ENCODE results near the gene NFATC2. TPM values are rescaled to one million over a fixed set of nuclear protein-coding genes. Genes with fewer than 3 reads are reported as not detected.

The NFATC2 gene
- total RNA-seq, 3 donors from 2014 or later (not counting 1 experiment from before 2014, with no cell fraction given) = 141 to 195 (median 160) TPM

DNA sequence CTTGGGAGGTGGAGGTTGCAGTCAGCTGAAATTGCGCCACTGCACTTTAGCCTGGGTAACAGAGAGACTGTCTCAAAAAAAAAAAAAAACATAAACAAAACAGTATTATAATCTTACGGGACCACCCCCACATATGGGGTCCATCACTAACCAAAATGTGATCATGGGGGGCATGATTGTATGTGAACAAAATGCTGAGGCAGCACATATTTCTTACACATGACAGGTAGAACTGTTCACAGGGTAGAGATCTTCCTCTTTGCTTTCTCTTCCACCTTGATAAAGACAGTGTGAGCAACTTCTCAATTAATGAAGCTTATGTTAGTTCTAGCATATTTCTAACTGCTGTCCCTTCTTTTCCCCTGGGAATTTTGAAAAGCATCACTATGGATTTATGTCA is 24.7 kb downstream of the NFATC2 start:
- WGBS (ENCODE audit: insufficient coverage) = no CpG with 5 or more reads among the region's 2 CpGs
- H3K27ac Mint-ChIP-seq = peak overlapping the region; percentile 77 to 95
- peaks cover 37% of the 10 kb centered on the region for H3K36me3 Mint-ChIP-seq
- H3K36me3 ChIP-seq (ENCODE audit: control insufficient read depth, insufficient read depth, low read length) = peaks cover 71% of the 10 kb centered on the region
- H3K27me3 Mint-ChIP-seq (ENCODE audit: low read depth in 2 of 2) = no peaks in the 10 kb centered on the region
- no peaks in the 10 kb centered on the region for H3K27me3 ChIP-seq (ENCODE audit: control insufficient read depth, insufficient read depth, low read length)
- TF ChIP-seq, protein P1, sequence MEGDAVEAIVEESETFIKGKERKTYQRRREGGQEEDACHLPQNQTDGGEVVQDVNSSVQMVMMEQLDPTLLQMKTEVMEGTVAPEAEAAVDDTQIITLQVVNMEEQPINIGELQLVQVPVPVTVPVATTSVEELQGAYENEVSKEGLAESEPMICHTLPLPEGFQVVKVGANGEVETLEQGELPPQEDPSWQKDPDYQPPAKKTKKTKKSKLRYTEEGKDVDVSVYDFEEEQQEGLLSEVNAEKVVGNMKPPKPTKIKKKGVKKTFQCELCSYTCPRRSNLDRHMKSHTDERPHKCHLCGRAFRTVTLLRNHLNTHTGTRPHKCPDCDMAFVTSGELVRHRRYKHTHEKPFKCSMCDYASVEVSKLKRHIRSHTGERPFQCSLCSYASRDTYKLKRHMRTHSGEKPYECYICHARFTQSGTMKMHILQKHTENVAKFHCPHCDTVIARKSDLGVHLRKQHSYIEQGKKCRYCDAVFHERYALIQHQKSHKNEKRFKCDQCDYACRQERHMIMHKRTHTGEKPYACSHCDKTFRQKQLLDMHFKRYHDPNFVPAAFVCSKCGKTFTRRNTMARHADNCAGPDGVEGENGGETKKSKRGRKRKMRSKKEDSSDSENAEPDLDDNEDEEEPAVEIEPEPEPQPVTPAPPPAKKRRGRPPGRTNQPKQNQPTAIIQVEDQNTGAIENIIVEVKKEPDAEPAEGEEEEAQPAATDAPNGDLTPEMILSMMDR (IDR thresholded peaks at IDR 0.05) = no peak
- H3K4me1 ChIP-seq (ENCODE audit: control insufficient read depth, insufficient read depth, low read length) = peaks cover 21% of the 10 kb centered on the region
- H3K9me3 Mint-ChIP-seq = no peaks in the 10 kb centered on the region
- H3K27ac ChIP-seq (ENCODE audit: low read length) = no peak overlapping the region
- peaks cover 73 to 76% of the 10 kb centered on the region in 2 donors for H3K4me1 Mint-ChIP-seq
- DNase-seq = no peak
- no peak for ATAC-seq
- no peak overlapping the region for H3K4me3 ChIP-seq (ENCODE audit: low read length)
- no peaks in the 10 kb centered on the region for H3K9me3 ChIP-seq (ENCODE audit: control insufficient read depth, insufficient read depth, low read length)
- H3K4me3 Mint-ChIP-seq = peak overlapping the region; percentile 38
- intact Hi-C loops (cut with micrococcal nuclease) = no loop called here

DNA sequence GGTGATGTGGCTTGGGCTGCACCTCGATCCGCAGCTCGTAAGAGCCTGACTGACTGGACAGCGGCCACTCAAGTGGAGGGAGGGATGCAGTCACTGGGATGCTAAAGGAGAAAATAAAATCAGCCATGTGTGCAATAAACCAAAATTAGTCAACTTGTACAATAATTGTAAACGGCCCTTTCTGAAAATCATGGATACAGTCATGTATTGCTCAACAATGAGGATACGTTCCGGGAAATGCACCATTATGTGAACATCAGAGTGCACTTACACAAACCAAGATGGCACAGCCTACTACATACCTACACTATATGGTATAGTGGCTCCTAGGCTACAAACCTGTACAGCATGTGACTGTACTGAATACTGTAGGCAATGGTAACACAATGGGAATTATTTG is 25.7 kb downstream of the NFATC2 start:
- H3K4me3 Mint-ChIP-seq = no peak overlapping the region
- H3K9me3 ChIP-seq (ENCODE audit: control insufficient read depth, insufficient read depth, low read length) = no peaks in the 10 kb centered on the region
- intact Hi-C loops (cut with micrococcal nuclease) = no loop called here
- no peaks in the 10 kb centered on the region for H3K9me3 Mint-ChIP-seq
- H3K27ac Mint-ChIP-seq = peak overlapping the region; percentile 82 to 95
- TF ChIP-seq, protein P1 (IDR thresholded peaks at IDR 0.05) = no peak
- no peaks in the 10 kb centered on the region for H3K27me3 ChIP-seq (ENCODE audit: control insufficient read depth, insufficient read depth, low read length)
- H3K4me1 ChIP-seq (ENCODE audit: control insufficient read depth, insufficient read depth, low read length) = peaks cover 31% of the 10 kb centered on the region
- peaks cover 69% of the 10 kb centered on the region for H3K36me3 ChIP-seq (ENCODE audit: control insufficient read depth, insufficient read depth, low read length)
- ATAC-seq (no peak), DNase-seq (no peak)
- no peak overlapping the region for H3K27ac ChIP-seq (ENCODE audit: low read length)
- H3K4me1 Mint-ChIP-seq = peaks cover 75 to 76% of the 10 kb centered on the region in 2 donors
- peaks cover 27% of the 10 kb centered on the region for H3K36me3 Mint-ChIP-seq
- no peaks in the 10 kb centered on the region for H3K27me3 Mint-ChIP-seq (ENCODE audit: low read depth in 2 of 2)
- no peak overlapping the region for H3K4me3 ChIP-seq (ENCODE audit: low read length)
- WGBS (ENCODE audit: insufficient coverage) = 98% methylated on average over 7 of the region's 7 CpGs

DNA sequence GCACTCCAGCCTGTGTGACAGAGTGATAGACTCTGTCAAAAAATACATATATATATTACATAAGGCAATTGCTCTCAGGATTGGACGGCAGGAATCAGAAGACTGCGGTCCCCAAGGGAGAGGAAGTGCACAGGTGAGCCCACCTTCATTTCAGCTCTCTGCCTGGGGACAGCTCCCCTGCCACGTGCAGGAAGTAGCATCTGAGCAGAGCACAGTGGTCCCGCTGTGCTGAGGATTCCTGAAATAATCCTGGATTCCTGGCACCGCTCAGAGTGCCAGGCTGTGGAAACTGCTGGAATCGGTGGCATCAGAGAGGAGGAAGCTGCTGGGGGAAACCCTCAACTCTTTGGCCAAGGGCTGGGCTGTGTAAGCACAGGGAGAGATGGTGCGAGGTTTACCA is 27.7 kb downstream of the NFATC2 start:
- Mint-ChIP-seq H3K9me3 (no peaks in the 10 kb centered on the region), H3K4me3 (no peak overlapping the region), H3K27ac (peak overlapping the region; percentile 82 to 95), H3K36me3 (peaks cover 23% of the 10 kb centered on the region), H3K4me1 (peaks cover 78 to 81% of the 10 kb centered on the region in 2 donors), H3K27me3 (ENCODE audit: low read depth in 2 of 2) (no peaks in the 10 kb centered on the region)
- DNase-seq (no peak), ATAC-seq (no peak)
- intact Hi-C loops (cut with micrococcal nuclease) = loop anchor here (2.0 kb wide), 1 partner anchor 14 kb away; no protein-coding TSS in a partner anchor
- TF ChIP-seq, protein P1 (IDR thresholded peaks at IDR 0.05) = no peak
- H3K9me3 ChIP-seq (ENCODE audit: control insufficient read depth, insufficient read depth, low read length) = no peaks in the 10 kb centered on the region
- WGBS (ENCODE audit: insufficient coverage) = 71% methylated on average over 6 of the region's 7 CpGs
- H3K27me3 ChIP-seq (ENCODE audit: control insufficient read depth, insufficient read depth, low read length) = no peaks in the 10 kb centered on the region
- H3K4me3 ChIP-seq (ENCODE audit: low read length) = no peak overlapping the region
- H3K4me1 ChIP-seq (ENCODE audit: control insufficient read depth, insufficient read depth, low read length) = peaks cover 41% of the 10 kb centered on the region
- no peak overlapping the region for H3K27ac ChIP-seq (ENCODE audit: low read length)
- H3K36me3 ChIP-seq (ENCODE audit: control insufficient read depth, insufficient read depth, low read length) = peaks cover 70% of the 10 kb centered on the region

DNA sequence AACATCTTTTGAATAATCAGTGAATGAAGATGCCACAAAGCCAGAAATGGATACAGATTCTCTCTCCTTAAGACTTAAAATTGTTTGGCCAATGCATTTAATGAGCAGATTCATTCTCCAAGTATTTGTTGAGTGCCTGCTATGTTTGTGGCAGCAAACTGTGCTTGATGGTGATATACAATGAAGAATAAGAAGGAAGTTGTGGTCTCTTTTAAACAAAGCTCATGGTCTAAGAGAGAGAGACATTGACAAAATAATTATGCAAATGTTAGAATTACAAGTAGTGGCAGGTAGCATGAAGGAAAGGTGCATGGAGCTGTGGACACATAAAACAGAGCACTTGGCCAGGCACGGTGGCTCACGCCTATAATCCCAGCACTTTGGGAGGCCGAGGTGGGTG is 28.3 kb downstream of the NFATC2 start:
- Histone ChIP-seq H3K4me1 (ENCODE audit: control insufficient read depth, insufficient read depth, low read length) (peaks cover 42% of the 10 kb centered on the region), H3K27me3 (ENCODE audit: control insufficient read depth, insufficient read depth, low read length) (no peaks in the 10 kb centered on the region), H3K27ac (ENCODE audit: low read length) (no peak overlapping the region), H3K4me3 (ENCODE audit: low read length) (no peak overlapping the region), H3K36me3 (ENCODE audit: control insufficient read depth, insufficient read depth, low read length) (peaks cover 74% of the 10 kb centered on the region), H3K9me3 (ENCODE audit: control insufficient read depth, insufficient read depth, low read length) (no peaks in the 10 kb centered on the region)
- intact Hi-C loops (cut with micrococcal nuclease) = loop anchor here (2.0 kb wide), 1 partner anchor 13 kb away; no protein-coding TSS in a partner anchor
- H3K4me1 Mint-ChIP-seq = peaks cover 84 to 86% of the 10 kb centered on the region in 2 donors
- H3K36me3 Mint-ChIP-seq = peaks cover 23% of the 10 kb centered on the region
- H3K27me3 Mint-ChIP-seq (ENCODE audit: low read depth in 2 of 2) = no peaks in the 10 kb centered on the region
- DNase-seq (no peak), ATAC-seq (peak; percentile 29 to 40 (median 37))
- 77% methylated on average over 3 of the region's 3 CpGs for WGBS (ENCODE audit: insufficient coverage)
- H3K9me3 Mint-ChIP-seq = no peaks in the 10 kb centered on the region
- TF ChIP-seq, protein P1 (IDR thresholded peaks at IDR 0.05) = no peak
- peak overlapping the region; percentile 65 for H3K4me3 Mint-ChIP-seq
- H3K27ac Mint-ChIP-seq = peak overlapping the region; percentile 82 to 95

All from natural killer cell (primary cell).